ENCODE results near the gene FUT7.
A peak's percentile ranks its signal among the peaks of the same experiment; 100 is the strongest.

The FUT7 gene

GRCh38 chr9:136992819-136993369 is 39.0 kb downstream of the FUT7 start:
- H3K4me3 ChIP-seq (ENCODE audit: low read depth, low read length): peak overlapping the region; percentile 79
- TF ChIP-seq CTCF (IDR thresholded peaks at IDR 0.05; ENCODE audit: low read depth, low read length): no peak

GRCh38 chr9:136991993-136992818 is 39.7 kb downstream of the FUT7 start, which contains the start of gene PAXX:
Gene PAXX, plus strand, starts transcription at chr9:136992422. Its CDS starts 22 bp downstream, at chr9:136992444.
- H3K4me3 ChIP-seq (ENCODE audit: low read depth, low read length): peak within 1 kb of the TSS; percentile 79
- TF ChIP-seq CTCF (IDR thresholded peaks at IDR 0.05; ENCODE audit: low read depth, low read length): no peak

DNA sequence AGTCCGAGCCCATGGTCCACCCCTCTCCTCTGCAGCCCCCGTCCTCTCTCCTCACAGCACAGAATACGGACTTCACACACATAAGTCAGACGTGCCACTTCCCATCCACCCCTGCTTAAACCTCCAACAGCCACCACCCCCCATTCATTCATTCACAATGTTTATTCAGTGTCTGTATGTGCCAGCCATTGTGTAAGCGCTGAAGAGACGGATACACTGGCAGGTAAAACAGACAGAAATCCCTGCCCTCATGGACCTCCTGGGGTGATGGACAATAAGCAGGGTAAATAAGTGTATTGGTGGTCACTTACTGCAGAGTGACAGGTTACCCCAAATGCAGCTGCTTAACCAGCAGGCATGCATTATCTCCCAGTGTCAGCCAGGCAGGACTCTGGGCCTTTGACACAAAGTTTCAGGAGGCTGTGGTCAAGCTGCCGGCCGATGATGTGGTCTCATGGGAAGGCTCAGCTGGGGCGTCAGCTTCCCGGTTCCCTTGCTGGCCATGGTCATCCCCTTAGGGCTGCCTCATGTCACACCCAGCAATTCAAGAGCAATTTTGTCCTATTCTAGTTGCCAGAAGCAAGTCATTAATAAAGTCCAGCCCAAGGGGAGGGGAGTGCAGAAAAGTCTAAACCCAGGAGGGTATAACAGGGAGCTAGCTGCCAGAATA is 41.5 kb downstream of the FUT7 start:
- TF ChIP-seq CTCF (IDR thresholded peaks at IDR 0.05; ENCODE audit: low read depth, low read length): no peak
- H3K4me3 ChIP-seq (ENCODE audit: low read depth, low read length): no peak overlapping the region

DNA sequence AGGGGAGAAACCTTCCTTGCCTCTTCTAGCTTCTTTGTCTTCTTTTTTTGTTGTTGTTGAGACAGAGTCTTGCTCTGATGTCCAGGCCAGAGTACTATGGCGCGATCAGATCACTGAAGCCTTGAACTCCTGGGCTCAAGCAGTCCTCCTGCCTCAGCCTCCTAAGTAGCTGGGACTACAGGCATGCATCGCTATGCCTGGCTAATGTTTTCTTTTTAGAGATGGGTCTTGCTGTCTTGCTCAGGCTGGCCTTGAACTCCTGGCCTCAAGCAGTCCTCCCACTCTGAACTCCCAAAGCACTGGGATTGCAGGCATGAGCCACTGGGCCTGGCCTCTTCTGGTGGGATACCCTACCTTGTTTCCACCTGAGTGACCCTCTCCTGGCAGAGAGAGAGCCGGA is 43.0 kb downstream of the FUT7 start:
- H3K4me3 ChIP-seq (ENCODE audit: low read depth, low read length): no peak overlapping the region
- no peak for TF ChIP-seq CTCF (IDR thresholded peaks at IDR 0.05; ENCODE audit: low read depth, low read length)

DNA sequence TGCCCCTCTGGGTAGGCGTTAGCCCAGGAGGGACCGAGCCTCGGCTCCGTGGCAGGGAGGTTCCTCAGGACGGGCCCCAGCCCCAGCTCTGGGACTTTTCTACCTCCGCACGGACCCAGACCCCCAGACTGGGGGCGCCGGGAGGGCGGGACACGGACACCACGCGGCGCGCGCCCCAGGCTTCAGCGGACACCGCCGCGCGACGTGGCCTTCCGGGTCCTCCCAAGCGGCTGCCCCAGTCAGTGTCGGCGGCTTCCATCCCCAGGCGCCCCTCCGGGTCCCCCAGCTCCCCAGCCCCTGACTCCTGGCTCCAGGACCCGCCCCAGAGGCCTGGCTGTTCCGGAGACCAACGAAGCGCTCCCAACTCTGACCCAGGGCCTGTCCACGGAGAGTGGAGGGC is 46.0 kb downstream of the FUT7 start:
- H3K4me3 ChIP-seq (ENCODE audit: low read depth, low read length): no peak overlapping the region
- no peak for TF ChIP-seq CTCF (IDR thresholded peaks at IDR 0.05; ENCODE audit: low read depth, low read length)

DNA sequence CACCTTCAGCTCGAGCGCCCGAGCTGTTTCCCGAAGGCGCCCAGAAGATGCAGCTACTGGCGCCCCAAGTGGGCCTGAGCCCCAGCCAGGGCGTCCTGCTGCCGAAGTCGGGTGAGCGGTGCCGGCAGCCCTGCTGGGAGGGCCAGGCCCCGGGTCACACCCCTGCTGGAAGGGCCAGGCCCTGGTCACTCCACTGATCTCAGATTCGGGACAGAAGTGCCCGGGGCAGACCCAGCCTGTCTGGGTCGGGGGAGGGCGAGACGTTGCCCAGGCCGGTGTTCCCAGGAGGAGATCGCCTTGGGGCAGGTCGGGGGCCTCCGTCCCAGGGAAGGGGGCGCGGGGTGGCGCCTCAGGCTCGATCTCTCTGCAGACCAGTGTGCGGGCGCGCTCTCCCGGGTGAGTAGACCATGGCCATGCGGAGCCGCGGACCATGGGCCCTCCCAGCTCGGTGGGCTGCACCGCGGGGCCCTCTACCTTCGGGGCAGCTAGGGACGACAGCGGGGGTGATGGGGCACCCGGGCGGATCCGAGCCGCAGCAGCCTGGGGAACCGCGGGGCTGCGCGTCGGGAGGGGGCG is 46.8 kb downstream of the FUT7 start:
- no peak for TF ChIP-seq CTCF (IDR thresholded peaks at IDR 0.05; ENCODE audit: low read depth, low read length)
- no peak overlapping the region for H3K4me3 ChIP-seq (ENCODE audit: low read depth, low read length)

Measured in WI38 (cell line).